Measurements from ENCODE around the gene ADH5.
"Not testable (repeated sequence)": the region's sequence is repeated elsewhere in the genome, so short reads cannot be mapped to it uniquely, and the experiment has no call there.

Gene ADH5

GRCh38 chr4:99088481-99089365 lies at the start of gene ADH5:
Gene ADH5 (minus strand): TSS chr4:99088788. CDS start chr4:99088700, 88 bp downstream.
- H3K27me3 Mint-ChIP-seq, result no peaks in the 10 kb centered on the region
- peaks cover 55% of the 10 kb centered on the region for H3K4me1 Mint-ChIP-seq
- peak; percentile 98 for ATAC-seq
- H3K9me3 Mint-ChIP-seq, result peaks cover 0 to 6% of the 10 kb centered on the region in 2 donors
- H3K4me3 Mint-ChIP-seq, result peak within 1 kb of the TSS; percentile 91 to 95
- peak; percentile 82 to 86 for DNase-seq
- peak within 1 kb of the TSS; percentile 97 to 99 for H3K27ac Mint-ChIP-seq

GRCh38 chr4:99136329-99136728 lies 47.7 kb upstream of the ADH5 start:
- Mint-ChIP-seq H3K27ac (no peak overlapping the region), H3K9me3 (no peaks in the 10 kb centered on the region)

GRCh38 chr4:99135541-99136162 lies 47.1 kb upstream of the ADH5 start:
- DNase-seq, result no peak
- H3K27me3 Mint-ChIP-seq, result no peaks in the 10 kb centered on the region
- H3K4me1 Mint-ChIP-seq, result no peaks in the 10 kb centered on the region
- H3K4me3 Mint-ChIP-seq, result no peak overlapping the region
- no peak overlapping the region for H3K27ac Mint-ChIP-seq
- ATAC-seq, result no peak
- no peaks in the 10 kb centered on the region for H3K9me3 Mint-ChIP-seq

More at GRCh38 chr4:99136329-99136728, 47.7 kb upstream of the ADH5 start:
- H3K4me3 Mint-ChIP-seq, result no peak overlapping the region
- no peaks in the 10 kb centered on the region for H3K27me3 Mint-ChIP-seq
- no peak for DNase-seq
- ATAC-seq, result no peak
- no peaks in the 10 kb centered on the region for H3K4me1 Mint-ChIP-seq

GRCh38 chr4:99134586-99134985 lies 46.0 kb upstream of the ADH5 start:
- DNase-seq (no peak), ATAC-seq (no peak)
- H3K9me3 Mint-ChIP-seq, result peaks cover 0 to 4% of the 10 kb centered on the region in 2 donors
- H3K4me3 Mint-ChIP-seq, result no peak overlapping the region
- no peaks in the 10 kb centered on the region for H3K4me1 Mint-ChIP-seq
- no peak overlapping the region for H3K27ac Mint-ChIP-seq
- H3K27me3 Mint-ChIP-seq, result no peaks in the 10 kb centered on the region

GRCh38 chr4:99131378-99131777 lies 42.8 kb upstream of the ADH5 start:
- ATAC-seq (no peak), DNase-seq (no peak)
- Mint-ChIP-seq H3K27me3 (no peaks in the 10 kb centered on the region), H3K4me3 (no peak overlapping the region), H3K9me3 (peaks cover 0 to 5% of the 10 kb centered on the region in 2 donors), H3K4me1 (no peaks in the 10 kb centered on the region), H3K27ac (no peak overlapping the region)

GRCh38 chr4:99126376-99126775 lies 37.8 kb upstream of the ADH5 start:
- Mint-ChIP-seq H3K9me3 (peaks cover 0 to 5% of the 10 kb centered on the region in 2 donors), H3K4me3 (no peak overlapping the region), H3K4me1 (no peaks in the 10 kb centered on the region), H3K27ac (no peak overlapping the region), H3K27me3 (no peaks in the 10 kb centered on the region)
- no peak for DNase-seq
- ATAC-seq, result no peak

- ATAC-seq, result no peak
- no peak for DNase-seq
- H3K27ac Mint-ChIP-seq, result no peak overlapping the region
- no peak overlapping the region for H3K4me3 Mint-ChIP-seq
- H3K27me3 Mint-ChIP-seq, result no peaks in the 10 kb centered on the region
- H3K9me3 Mint-ChIP-seq, result no peaks in the 10 kb centered on the region
- no peaks in the 10 kb centered on the region for H3K4me1 Mint-ChIP-seq
These were observed 32.4 kb upstream of the ADH5 start for GRCh38 chr4:99121008-99121407.

- Mint-ChIP-seq H3K27ac (no peak overlapping the region), H3K4me3 (no peak overlapping the region), H3K4me1 (no peaks in the 10 kb centered on the region), H3K27me3 (no peaks in the 10 kb centered on the region), H3K9me3 (no peaks in the 10 kb centered on the region)
- DNase-seq, result no peak
- no peak for ATAC-seq
These were observed 31.9 kb upstream of the ADH5 start for GRCh38 chr4:99120501-99120900.

GRCh38 chr4:99117876-99118693 lies 29.5 kb upstream of the ADH5 start:
- H3K27ac Mint-ChIP-seq, result no peak overlapping the region
- DNase-seq (no peak), ATAC-seq (no peak)
- no peaks in the 10 kb centered on the region for H3K4me1 Mint-ChIP-seq
- H3K9me3 Mint-ChIP-seq, result no peaks in the 10 kb centered on the region
- H3K4me3 Mint-ChIP-seq, result no peak overlapping the region
- H3K27me3 Mint-ChIP-seq, result no peaks in the 10 kb centered on the region

- H3K4me1 Mint-ChIP-seq, H3K27ac Mint-ChIP-seq, ATAC-seq, H3K27me3 Mint-ChIP-seq, DNase-seq, H3K9me3 Mint-ChIP-seq, H3K4me3 Mint-ChIP-seq: not testable (repeated sequence)
These were observed 28.7 kb upstream of the ADH5 start for GRCh38 chr4:99117122-99117841.

GRCh38 chr4:99109286-99109685 lies 20.7 kb upstream of the ADH5 start:
- DNase-seq, H3K4me1 Mint-ChIP-seq, H3K9me3 Mint-ChIP-seq, H3K4me3 Mint-ChIP-seq, ATAC-seq, H3K27ac Mint-ChIP-seq, H3K27me3 Mint-ChIP-seq: not testable (repeated sequence)

GRCh38 chr4:99104153-99104552 lies 15.6 kb upstream of the ADH5 start:
- Mint-ChIP-seq H3K9me3 (no peaks in the 10 kb centered on the region), H3K4me1 (no peaks in the 10 kb centered on the region), H3K4me3 (no peak overlapping the region), H3K27ac (no peak overlapping the region), H3K27me3 (no peaks in the 10 kb centered on the region)
- ATAC-seq (no peak), DNase-seq (no peak)

GRCh38 chr4:99103166-99103565 lies 14.6 kb upstream of the ADH5 start:
- no peaks in the 10 kb centered on the region for H3K27me3 Mint-ChIP-seq

GRCh38 chr4:99102634-99103033 lies 14.0 kb upstream of the ADH5 start:
- Mint-ChIP-seq H3K27ac (no peak overlapping the region), H3K4me3 (no peak overlapping the region), H3K27me3 (no peaks in the 10 kb centered on the region), H3K4me1 (no peaks in the 10 kb centered on the region), H3K9me3 (no peaks in the 10 kb centered on the region)
- ATAC-seq (no peak), DNase-seq (no peak)

More at GRCh38 chr4:99103166-99103565, 14.6 kb upstream of the ADH5 start:
- no peak for ATAC-seq
- no peaks in the 10 kb centered on the region for H3K4me1 Mint-ChIP-seq
- no peaks in the 10 kb centered on the region for H3K9me3 Mint-ChIP-seq
- no peak overlapping the region for H3K27ac Mint-ChIP-seq
- no peak overlapping the region for H3K4me3 Mint-ChIP-seq
- DNase-seq, result no peak

GRCh38 chr4:99100876-99101275 lies 12.3 kb upstream of the ADH5 start:
- no peak overlapping the region for H3K4me3 Mint-ChIP-seq
- H3K27ac Mint-ChIP-seq, result no peak overlapping the region
- no peaks in the 10 kb centered on the region for H3K4me1 Mint-ChIP-seq
- no peaks in the 10 kb centered on the region for H3K27me3 Mint-ChIP-seq
- H3K9me3 Mint-ChIP-seq, result peaks cover 0 to 7% of the 10 kb centered on the region in 2 donors
- no peak for DNase-seq
- ATAC-seq, result no peak

Data from stimulated activated naive CD8-positive, alpha-beta T cell treated with anti-CD3 and anti-CD28 coated beads, Interleukin-15, amount 100 ng/mL, for 72 hours (primary cell).